Thyroid gland (tissue), 4 donors: ENCODE data around the gene BHLHA15. TPM values are rescaled to one million over a fixed set of nuclear protein-coding genes. Genes with fewer than 3 reads are reported as not detected.

Experiments
- total RNA-seq, 4 donors: library from RNA; depleted of rRNA; stranded (reverse); fragments of >200 nt; gene quantifications; one replicate each; pipeline ENCODE4 v1.2.3, GENCODE V29; 2016

BHLHA15 gene
- total RNA-seq, 4 donors from 2014 or later, result 1.2 to 8.7 (median 1.9) TPM; not detected in 1

Other genes with a start within 250 kb of the BHLHA15 start
- gene OCM2, start 221.2 kb upstream of the BHLHA15 start, total RNA-seq, result not detected
- 10 to 100 TPM; 22.0 to 36.5 (median 26.6) TPM for gene LMTK2, start 104.6 kb upstream of the BHLHA15 start, total RNA-seq
- gene TECPR1, start 40.8 kb downstream of the BHLHA15 start, total RNA-seq, result 10 to 100 TPM; 19.6 to 61.8 (median 26.3) TPM
- 10 to 100 TPM; 23.5 to 51.9 (median 38.0) TPM for gene BRI3, start 70.2 kb downstream of the BHLHA15 start, total RNA-seq
- gene BAIAP2L1, start 189.7 kb downstream of the BHLHA15 start, total RNA-seq, result 10 to 100 TPM; 15.3 to 28.2 (median 19.8) TPM